Colon (tissue), 2 donors: ENCODE data around the gene KIAA1217.

Experiments
- FAIRE-seq: peaks from 2 replicates; lab custom pipeline; 2012; peaks lifted over from hg19 to GRCh38; lab: Jason Lieb, UNC
- donor health status: control.
- donor health status: control.

KIAA1217 gene

DNA sequence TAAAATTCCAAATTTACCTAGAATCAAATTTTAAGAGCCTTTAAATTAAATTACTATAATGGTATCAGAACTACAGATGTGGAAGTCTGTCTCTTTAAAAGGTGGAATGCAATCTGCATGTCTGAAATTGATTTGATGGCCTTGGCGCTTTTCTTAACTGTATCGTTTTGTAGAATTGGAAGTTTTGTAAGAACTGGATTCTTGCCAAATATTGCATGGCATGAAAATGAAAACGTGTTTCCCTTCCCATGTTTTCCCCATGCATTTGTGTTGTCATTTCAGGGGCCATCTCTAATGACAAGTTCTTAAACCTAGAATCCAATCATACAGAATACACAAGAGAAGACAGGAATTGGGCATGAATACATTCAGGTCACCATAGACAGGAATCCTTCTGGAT, 162.5 kb downstream of the KIAA1217 start:
- FAIRE-seq, result no peak

DNA sequence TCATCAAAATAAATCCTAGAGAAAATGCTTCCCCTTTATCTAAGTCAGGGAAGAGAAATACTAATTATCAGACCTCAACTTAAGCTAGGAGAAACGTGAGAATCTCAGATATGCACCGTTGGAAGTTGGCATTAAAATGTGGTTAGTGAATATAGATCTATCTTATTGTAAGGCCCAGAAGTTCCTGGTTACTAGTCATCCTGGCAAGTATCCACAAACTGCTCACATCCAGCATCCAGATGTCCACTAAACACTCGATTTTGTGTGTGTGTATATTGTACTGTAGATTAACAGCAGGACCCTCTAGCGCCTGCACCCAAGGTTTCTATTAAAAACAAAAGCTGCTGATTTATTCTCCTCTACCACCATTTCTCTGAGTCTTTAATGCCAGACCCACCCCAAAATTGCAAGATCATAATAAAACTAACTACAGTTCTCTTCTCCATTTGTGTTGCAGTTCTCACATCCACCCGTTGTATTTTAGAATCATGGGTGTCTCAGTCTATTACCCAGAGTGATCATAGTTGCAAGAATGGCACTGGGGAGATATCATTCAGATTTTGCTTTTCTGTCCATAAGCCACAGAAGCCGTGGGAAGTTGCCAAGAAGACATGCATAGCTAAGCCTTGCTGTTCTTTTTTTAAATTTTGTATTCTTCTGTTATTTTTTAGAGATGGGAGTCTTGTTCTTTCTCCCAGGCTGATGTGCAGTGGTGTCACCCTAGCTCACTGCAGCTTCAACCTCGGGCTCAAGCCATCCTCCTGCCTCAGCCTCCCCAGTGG, 165.4 kb downstream of the KIAA1217 start:
- FAIRE-seq, result no peak

DNA sequence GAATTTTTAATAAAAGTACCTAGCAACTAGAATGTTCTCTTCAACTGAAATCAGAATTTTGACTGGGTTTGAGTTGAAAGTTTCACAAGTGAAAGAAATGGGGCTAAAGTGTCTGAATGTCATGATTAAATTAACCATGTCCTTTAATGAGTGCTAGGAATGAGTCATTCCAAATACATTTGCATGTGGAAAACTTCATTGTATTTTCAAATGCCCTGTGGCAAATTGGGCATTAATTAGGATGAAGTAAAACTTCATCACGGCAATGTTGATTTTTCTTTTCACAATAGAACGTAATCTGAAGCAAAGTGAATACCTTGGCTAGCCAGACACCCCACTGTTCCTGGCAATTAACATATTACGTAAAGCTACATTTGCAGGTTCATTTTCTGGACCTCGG, 166.6 kb downstream of the KIAA1217 start:
- no peak for FAIRE-seq

- FAIRE-seq, result no peak
Measured at GRCh38 chr10:24376731-24377130, 167.8 kb downstream of the KIAA1217 start.

- no peak for FAIRE-seq
Measured at GRCh38 chr10:24378126-24378920, 169.4 kb downstream of the KIAA1217 start.

DNA sequence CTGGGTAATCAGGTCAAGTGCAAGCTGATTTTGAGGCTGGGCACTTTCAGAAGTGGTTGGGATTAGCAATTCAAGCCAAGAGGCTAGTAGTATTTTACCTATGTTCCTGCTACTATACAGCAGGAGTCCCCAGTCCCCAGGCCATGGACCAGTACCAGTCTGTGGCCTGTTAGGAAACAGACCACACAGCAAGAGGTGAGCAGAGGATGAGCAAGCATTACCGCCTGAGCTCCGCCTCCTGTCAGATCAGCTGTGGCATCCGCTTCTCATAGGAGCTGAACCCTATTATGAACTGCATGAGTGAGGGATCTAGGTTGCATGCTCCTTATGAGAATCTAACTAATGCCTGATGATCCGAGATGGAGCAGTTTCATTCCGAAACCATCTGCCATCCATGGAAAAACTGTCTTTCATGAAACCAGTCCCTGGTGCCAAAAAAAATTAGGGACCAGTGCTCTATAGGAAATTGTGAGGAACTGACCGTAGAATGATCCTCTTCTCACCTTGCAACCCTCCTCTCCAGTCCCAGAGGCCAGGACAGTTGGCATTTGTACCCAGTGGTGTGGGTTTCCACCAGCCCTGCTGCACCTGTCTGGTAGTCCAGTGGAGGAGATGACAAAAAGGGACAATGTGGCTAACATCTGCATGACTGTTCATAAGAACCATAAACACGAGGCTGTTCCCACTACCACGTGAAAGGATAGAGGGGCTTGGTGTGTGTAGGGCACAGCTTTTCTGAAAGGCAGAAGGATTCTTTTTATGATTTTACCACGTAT, 172.5 kb downstream of the KIAA1217 start:
- FAIRE-seq, result no peak

DNA sequence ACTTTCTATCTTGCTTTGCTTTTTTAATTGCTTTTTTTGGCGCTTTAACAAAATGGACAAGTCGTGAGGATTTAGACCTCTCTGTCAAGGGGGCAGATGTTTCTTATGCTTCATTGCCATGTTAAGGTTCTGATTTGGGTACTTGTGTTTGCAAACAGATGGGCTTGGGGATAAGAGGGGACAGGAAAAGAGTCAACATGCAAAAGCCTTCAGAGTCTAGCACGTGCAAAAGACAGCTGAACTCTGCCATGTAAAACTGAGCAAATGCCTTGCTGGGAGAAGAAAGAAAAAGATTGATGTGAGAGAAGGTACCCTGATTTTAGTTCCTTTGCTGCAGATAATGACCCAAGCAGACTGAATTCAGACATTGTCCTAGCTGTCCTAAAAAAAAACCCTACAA, 173.1 kb downstream of the KIAA1217 start:
- FAIRE-seq, result no peak

GRCh38 chr10:24382596-24382978, 173.6 kb downstream of the KIAA1217 start:
- no peak for FAIRE-seq

DNA sequence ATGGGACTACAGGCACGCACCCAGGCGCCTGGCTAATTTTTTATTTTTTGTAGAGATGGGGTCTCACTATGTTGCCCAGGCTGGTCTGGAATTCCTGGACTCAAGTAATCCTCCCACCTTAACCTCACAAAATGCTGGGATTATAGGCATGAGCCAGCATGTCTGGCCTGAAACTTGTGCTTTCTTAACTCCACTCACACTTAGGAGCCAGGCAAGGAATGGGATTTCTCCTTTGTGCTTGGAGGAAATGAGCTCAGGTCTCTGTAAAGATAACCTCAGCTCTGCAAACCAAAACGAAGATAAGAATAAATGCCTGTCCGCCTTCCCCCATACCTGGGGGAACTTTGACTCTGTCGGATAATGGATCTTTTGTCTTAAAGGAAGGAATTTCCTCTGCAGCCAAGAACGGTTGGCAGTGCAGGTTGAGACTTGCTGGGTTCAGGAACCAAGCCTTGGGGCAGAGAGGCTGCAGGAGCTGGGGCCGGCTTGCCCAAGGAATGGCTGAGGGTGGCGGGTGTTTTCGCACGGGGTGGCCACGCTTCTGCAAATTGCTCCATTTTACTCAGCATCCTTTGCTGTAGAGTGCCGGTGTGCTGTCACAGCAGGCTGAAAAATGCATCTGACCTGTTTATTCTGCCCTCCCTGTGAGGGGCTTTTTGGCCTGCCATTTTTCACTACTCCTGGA, 174.2 kb downstream of the KIAA1217 start:
- FAIRE-seq, result no peak

DNA sequence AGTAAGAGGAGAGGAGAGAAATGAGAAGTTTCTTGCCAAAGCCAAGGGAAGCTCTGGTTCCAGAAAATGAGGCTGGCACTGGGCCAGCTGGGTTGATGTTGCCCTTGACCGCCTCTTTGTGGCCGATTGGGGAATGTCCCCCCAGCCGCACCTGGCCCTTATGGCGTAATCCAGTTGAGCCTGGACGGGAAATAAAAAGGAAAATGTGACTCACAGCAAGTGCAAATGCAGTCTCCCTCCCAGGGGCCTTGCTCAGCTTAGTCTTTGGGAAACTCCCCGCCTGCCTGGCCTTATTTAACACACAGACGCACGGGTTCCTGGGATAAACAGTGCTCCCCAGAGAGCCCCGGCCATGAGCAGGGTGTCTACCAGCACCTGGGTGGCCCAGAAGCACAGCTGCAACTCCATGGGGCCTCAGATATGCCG, 174.8 kb downstream of the KIAA1217 start:
- FAIRE-seq, result no peak

- FAIRE-seq, result no peak
Measured at GRCh38 chr10:24384954-24385353, 176.0 kb downstream of the KIAA1217 start.

DNA sequence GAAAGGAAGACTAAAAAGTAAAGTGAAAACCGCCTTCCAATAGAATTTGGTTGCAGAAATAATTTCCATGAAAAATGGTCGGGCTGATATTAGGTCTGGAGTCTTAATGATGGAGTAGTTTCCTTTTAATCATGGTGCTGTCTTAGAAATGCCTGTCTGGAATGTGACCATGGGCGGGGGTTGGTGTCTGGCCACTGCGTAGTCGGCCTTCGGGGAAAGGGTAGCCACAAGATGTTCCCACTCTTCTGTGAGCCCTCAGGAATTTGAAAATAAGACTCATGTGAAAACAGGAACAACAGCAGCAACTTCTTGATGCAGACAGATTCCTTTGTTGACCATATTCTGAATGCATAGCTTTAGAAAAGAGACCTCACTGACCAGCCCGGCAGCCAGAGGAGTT, 176.8 kb downstream of the KIAA1217 start:
- no peak for FAIRE-seq

GRCh38 chr10:24390146-24390700, 181.3 kb downstream of the KIAA1217 start:
- no peak for FAIRE-seq

GRCh38 chr10:24390746-24391145, 181.8 kb downstream of the KIAA1217 start:
- no peak for FAIRE-seq

- FAIRE-seq, result no peak
Measured at GRCh38 chr10:24393201-24393600, 184.3 kb downstream of the KIAA1217 start.

- FAIRE-seq, result no peak
Measured at GRCh38 chr10:24394461-24395190, 185.7 kb downstream of the KIAA1217 start.

GRCh38 chr10:24396396-24396795, 187.5 kb downstream of the KIAA1217 start:
- no peak for FAIRE-seq

DNA sequence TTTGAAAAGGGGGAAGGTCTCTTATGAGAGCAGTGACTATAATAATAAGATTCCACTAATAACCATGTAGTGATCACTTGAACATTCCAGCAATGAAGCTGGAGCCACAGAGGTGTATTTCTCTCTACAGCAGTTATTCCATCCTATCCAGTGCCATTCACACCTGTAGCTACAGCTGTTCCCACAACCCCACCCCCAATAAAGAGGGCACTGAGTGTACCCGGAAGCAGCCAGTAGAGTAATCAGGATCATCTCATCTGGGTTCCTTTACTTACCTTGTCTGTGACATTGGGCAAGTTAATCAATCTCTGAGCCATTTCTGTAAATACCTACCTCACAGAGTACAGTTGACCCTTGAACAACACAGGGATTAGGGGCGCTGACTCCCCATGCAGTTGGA, 188.7 kb downstream of the KIAA1217 start:
- no peak for FAIRE-seq

DNA sequence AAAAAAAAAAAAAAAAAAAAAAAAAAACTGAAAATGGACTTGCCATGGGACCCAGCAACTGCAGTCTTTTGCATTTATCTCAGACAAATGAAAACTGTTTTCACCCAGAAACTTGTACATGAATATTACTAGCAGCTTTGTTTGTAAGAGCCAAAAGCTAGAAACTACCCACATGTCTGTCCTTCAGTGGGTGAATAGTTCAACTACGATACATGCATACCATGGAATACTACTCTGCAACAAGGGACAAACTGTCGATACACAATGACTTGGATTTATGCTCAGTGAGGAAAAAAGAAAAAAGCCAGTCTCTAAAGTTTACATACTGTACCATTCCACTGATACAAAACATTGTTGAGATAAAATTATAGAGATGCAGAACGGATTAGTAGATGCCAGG, 195.6 kb downstream of the KIAA1217 start:
- no peak for FAIRE-seq

- FAIRE-seq, result no peak
Measured at GRCh38 chr10:24405635-24406034, 196.7 kb downstream of the KIAA1217 start.

DNA sequence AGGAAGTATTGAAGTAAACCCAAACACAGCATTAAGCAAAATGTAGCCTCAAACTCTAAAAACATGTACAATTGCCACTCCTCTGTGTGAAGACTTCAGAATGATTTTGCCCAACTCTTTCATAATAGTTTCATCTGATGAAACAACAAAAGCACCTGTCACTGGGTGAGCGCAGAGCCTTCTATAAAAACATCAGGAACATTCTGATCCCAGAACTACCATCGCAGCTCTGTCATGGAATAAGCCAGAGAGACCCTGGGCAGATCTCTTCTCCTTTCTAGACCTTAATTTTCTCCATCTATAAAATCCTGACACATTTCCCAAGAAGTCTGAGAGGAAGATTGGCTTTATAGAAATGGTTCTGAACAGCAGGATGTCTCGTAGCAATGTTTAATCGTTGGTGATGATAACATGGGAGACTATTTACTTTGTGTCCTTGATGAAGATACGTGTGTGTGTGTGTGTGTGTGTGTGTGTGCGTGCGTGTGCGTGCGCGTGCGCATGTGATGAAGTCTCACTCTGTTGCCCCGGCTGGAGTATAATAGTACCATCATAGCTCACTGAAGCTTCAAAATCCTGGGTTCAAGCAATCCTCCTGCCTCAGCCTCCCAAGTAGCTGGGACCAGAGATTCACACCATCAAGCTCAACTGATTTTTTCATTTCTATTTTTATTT, 198.0 kb downstream of the KIAA1217 start:
- FAIRE-seq, result no peak
